Thymus (tissue), 11 donors: ENCODE data around the gene SDF2L1. TPM values are rescaled to one million over a fixed set of nuclear protein-coding genes. Genes with fewer than 3 reads are reported as not detected.
A peak's percentile ranks its signal among the peaks of the same experiment; 100 is the strongest.

Source experiments
- DNase-seq, 9 donors: peaks; one replicate each; pipeline ENCODE4 v3.0.0-alpha.2; 2013; ENCODE audit warnings: low spot score in 9 of 9, low read depth in 6 of 9, missing footprints in 1 of 9
- H3K27ac ChIP-seq, 2 donors: one replicate each; pipeline ENCODE4 v1.5.1; 2013; ENCODE audit warnings: control low read depth in 1 of 2, low read depth in 1 of 2, low read length in 1 of 2, mild to moderate bottlenecking in 1 of 2, moderate library complexity in 1 of 2
- H3K27me3 ChIP-seq, 2 donors: one replicate each; pipeline ENCODE4 v1.5.1; 2013; ENCODE audit warnings: low read length in 1 of 2; ENCODE audit not compliant: control insufficient read depth in 2 of 2, insufficient read depth in 1 of 2
- H3K36me3 ChIP-seq, 2 donors: one replicate each; pipeline ENCODE4 v1.5.1; 2013; ENCODE audit warnings: low read length in 1 of 2, mild to moderate bottlenecking in 1 of 2, moderate library complexity in 1 of 2; ENCODE audit not compliant: control insufficient read depth in 2 of 2, insufficient read depth in 2 of 2
- H3K4me1 ChIP-seq, 2 donors: one replicate each; pipeline ENCODE4 v1.5.1; 2013; ENCODE audit warnings: low read length in 2 of 2; ENCODE audit not compliant: control insufficient read depth in 2 of 2, insufficient read depth in 2 of 2
- H3K4me3 ChIP-seq, 2 donors: one replicate each; pipeline ENCODE4 v1.5.1; 2013; ENCODE audit warnings: low read length in 2 of 2, control low read depth in 1 of 2, mild to moderate bottlenecking in 1 of 2
- H3K9me3 ChIP-seq, 2 donors: one replicate each; pipeline ENCODE4 v1.5.1; 2013; ENCODE audit warnings: low read length in 1 of 2, mild to moderate bottlenecking in 1 of 2; ENCODE audit not compliant: control insufficient read depth in 2 of 2, insufficient read depth in 1 of 2
- WGBS: extraction: QIAGEN DNeasy Blood & Tissue Kit; methylation state at CpG from one replicate; pipeline ENCODE4 v1.1.7; 2013; 5-methylcytosine and 5-hydroxymethylcytosine counted together
- polyA plus RNA-seq: library from polyadenylated mRNA; stranded (reverse); fragments of 200-250 nt; gene quantifications from one replicate; pipeline ENCODE4 v1.2.3, GENCODE V29; 2013
- total RNA-seq: library from RNA; stranded (reverse); fragments of 120-200 nt; gene quantifications from one replicate; pipeline ENCODE4 v1.2.4, GENCODE V29; 2013
- donor health status: healthy.

The SDF2L1 gene
- total and polyA plus RNA-seq, 2 donors = 21.7 to 22.8 TPM

DNA sequence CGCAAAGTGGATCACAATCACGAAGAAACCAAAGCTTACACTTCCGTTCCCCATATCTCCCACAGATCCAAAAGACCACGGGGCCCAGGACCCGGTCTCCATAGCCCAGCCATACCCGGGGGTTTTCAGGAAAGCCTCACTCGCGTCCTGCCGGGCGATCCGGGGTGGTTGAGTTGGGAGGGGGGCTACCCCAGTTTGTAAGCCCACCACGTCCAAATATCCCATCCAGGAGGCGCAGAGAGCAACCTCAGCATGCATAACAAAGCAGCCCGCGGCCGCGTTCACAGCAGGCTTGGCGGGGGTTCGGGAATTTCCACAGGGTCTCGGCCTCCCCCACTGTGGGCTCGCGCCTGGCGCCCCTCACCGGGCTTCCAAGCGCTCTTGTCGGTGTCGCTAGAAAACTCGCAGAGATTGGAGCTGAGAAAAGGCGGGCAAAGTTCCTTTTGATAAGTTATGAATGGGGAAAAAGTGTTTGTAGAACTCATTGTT is 9.5 kb downstream of the SDF2L1 start:
- H3K4me3 ChIP-seq = peak overlapping the region; percentile 46 to 65
- H3K27ac ChIP-seq = peak overlapping the region in 1 of 2 donors; percentile 14
- WGBS = under 1% methylated on average over 29 of the region's 29 CpGs
- H3K9me3 ChIP-seq = no peaks in the 10 kb centered on the region
- peaks cover 3 to 24% of the 10 kb centered on the region in 2 donors for H3K36me3 ChIP-seq
- peaks cover 0 to 11% of the 10 kb centered on the region in 2 donors for H3K27me3 ChIP-seq
- DNase-seq = no peak
- H3K4me1 ChIP-seq = peaks cover 14 to 30% of the 10 kb centered on the region in 2 donors

- no peaks in the 10 kb centered on the region for H3K9me3 ChIP-seq
Measured at GRCh38 chr22:21652010-21652546, 10.0 kb downstream of the SDF2L1 start.

DNA sequence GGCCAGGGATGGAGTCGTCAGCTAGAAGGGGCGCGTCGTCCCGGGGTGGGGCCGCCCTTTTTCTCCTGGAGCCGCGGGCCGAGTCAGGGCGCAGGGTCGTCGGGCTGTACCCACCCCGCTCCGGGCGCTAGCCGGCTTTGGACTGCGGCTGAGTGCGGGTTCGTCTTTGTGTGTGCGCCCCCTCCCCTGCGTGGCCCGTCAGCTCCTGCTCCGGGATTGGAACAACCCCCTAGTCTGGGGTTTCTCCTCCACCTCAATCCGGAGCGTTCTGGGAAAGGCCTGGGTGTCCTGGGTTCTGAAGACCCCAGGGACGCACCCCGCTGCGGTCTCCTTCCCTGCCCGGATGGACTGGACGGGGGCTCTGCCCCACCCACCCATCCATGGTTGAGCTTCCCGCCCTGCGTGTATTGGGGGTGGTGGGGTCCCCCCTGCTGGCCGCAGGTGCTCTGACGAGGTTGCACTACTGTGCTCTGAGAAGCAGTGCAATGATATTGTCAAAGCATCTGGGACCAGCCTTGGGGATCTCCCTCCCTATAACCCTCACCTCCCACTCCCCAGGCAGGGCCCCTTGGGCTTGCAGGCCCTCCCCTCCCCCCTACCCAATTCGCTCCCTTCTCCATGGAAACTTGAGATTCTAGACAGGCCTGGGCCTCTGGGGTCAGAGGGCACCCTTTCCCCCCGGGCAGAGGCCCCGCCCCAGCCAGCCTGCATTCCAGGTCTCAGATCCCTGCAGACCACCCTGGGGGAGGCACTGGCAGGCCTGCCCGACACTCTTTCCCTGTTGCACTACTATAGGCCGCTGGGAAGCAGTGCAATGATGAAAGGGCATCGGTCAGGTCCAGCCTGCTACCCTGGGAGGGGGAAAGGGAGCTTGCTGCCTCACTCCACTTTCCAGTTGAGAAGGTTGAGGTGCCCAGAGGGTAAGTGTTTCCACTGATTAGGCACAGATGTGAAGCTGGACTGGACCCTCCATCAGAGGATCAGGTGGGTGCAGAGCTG is 10.7 kb downstream of the SDF2L1 start:
- H3K4me1 ChIP-seq = peaks cover 18 to 41% of the 10 kb centered on the region in 2 donors
- H3K27me3 ChIP-seq = peaks cover 0 to 14% of the 10 kb centered on the region in 2 donors
- no peak overlapping the region for H3K27ac ChIP-seq
- peak in 1 of 9 donors; percentile 21 for DNase-seq
- H3K9me3 ChIP-seq = no peaks in the 10 kb centered on the region
- 38% methylated on average over 40 of the region's 40 CpGs for WGBS
- peaks cover 3 to 21% of the 10 kb centered on the region in 2 donors for H3K36me3 ChIP-seq
- H3K4me3 ChIP-seq = peak overlapping the region; percentile 46 to 65

More at GRCh38 chr22:21652010-21652546, 10.0 kb downstream of the SDF2L1 start:
- WGBS = under 1% methylated on average over 44 of the region's 44 CpGs
- Histone ChIP-seq H3K36me3 (peaks cover 3 to 24% of the 10 kb centered on the region in 2 donors), H3K4me3 (peak overlapping the region; percentile 46 to 65), H3K27ac (no peak overlapping the region), H3K27me3 (peaks cover 0 to 11% of the 10 kb centered on the region in 2 donors), H3K4me1 (peaks cover 16 to 35% of the 10 kb centered on the region in 2 donors)
- peak in 7 of 9 donors; percentile 76 to 93 (median 85) for DNase-seq

- no peak for DNase-seq
Measured at GRCh38 chr22:21657020-21657359, 14.9 kb downstream of the SDF2L1 start.

GRCh38 chr22:21657360-21658032 is 15.4 kb downstream of the SDF2L1 start:
- H3K27ac ChIP-seq = no peak overlapping the region
- peaks cover 0 to 11% of the 10 kb centered on the region in 2 donors for H3K27me3 ChIP-seq
- peaks cover 10 to 27% of the 10 kb centered on the region in 2 donors for H3K4me1 ChIP-seq
- DNase-seq = peak in 6 of 9 donors; percentile 61 to 86 (median 73)
- peaks cover 0 to 8% of the 10 kb centered on the region in 2 donors for H3K36me3 ChIP-seq
- no peaks in the 10 kb centered on the region for H3K9me3 ChIP-seq
- WGBS = 1% methylated on average over 79 of the region's 79 CpGs
- peak overlapping the region; percentile 55 to 57 for H3K4me3 ChIP-seq

More at GRCh38 chr22:21657020-21657359, 14.9 kb downstream of the SDF2L1 start:
- Histone ChIP-seq H3K27ac (no peak overlapping the region), H3K27me3 (peaks cover 0 to 16% of the 10 kb centered on the region in 2 donors), H3K4me1 (peaks cover 12 to 33% of the 10 kb centered on the region in 2 donors), H3K9me3 (no peaks in the 10 kb centered on the region), H3K36me3 (peaks cover 0 to 8% of the 10 kb centered on the region in 2 donors), H3K4me3 (peak overlapping the region; percentile 55 to 57)
- WGBS = 66% methylated on average over 17 of the region's 17 CpGs

DNA sequence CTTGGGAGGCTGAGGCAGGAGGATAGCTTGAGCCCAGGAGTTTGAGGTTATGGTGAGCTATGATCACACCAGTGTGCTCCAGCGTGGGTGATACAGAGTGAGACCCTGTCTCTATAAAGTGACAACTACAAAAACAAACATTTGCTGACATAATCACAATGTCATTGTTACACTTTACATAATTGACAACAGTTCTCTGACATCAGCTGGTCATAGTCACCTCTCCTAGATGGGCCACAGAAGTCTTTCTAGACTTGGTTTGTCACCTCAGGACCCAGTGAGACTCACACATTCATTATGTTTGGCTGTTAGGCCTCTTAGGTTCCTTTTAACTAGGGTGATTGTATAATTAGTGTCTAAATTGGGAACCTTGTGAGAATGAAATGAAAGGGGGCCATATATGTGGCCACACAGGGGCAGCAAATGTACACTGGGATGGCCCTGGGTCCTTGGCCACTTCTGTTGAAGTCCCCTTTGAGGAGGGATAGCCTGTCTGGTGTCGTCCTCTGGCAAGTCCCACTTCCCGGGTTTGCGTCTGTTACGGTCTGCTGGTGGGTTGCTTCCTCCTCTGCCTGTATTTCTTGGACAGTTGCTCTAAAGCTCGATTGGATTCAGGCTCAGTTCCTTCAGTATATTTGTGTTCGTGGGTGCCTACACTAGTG is 17.9 kb downstream of the SDF2L1 start:
- H3K27ac ChIP-seq = no peak overlapping the region
- H3K4me1 ChIP-seq = peaks cover 6 to 20% of the 10 kb centered on the region in 2 donors
- WGBS = 91% methylated on average over 7 of the region's 7 CpGs
- H3K9me3 ChIP-seq = no peaks in the 10 kb centered on the region
- H3K36me3 ChIP-seq = no peaks in the 10 kb centered on the region
- H3K4me3 ChIP-seq = no peak overlapping the region
- DNase-seq = no peak
- peaks cover 0 to 9% of the 10 kb centered on the region in 2 donors for H3K27me3 ChIP-seq

DNA sequence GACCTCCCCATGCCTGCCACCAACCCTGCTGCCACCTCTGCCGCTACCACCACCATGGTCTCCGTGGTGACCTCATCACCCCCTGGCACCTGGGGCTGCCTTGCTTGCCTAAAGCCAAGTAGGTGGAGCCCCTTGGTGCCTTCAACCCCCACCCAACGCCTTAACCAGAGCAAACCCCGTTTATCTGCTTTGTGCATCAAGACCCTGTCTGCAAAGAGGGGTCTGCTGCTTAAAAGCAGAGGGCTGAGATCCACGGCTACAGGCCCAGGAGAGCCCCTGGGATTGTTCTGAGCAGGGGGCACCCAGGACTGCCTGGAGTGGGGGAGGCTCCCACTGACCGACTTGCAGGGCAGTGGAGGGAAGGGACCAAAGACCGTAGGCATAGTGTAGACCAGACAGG is 18.8 kb downstream of the SDF2L1 start:
- H3K36me3 ChIP-seq = no peaks in the 10 kb centered on the region
- peaks cover 10 to 25% of the 10 kb centered on the region in 2 donors for H3K4me1 ChIP-seq
- H3K9me3 ChIP-seq = no peaks in the 10 kb centered on the region
- no peak for DNase-seq
- H3K27me3 ChIP-seq = peaks cover 0 to 9% of the 10 kb centered on the region in 2 donors
- H3K27ac ChIP-seq = no peak overlapping the region
- no peak overlapping the region for H3K4me3 ChIP-seq
- 90% methylated on average over 7 of the region's 7 CpGs for WGBS

- Histone ChIP-seq H3K9me3 (no peaks in the 10 kb centered on the region), H3K4me3 (no peak overlapping the region), H3K36me3 (no peaks in the 10 kb centered on the region), H3K27ac (no peak overlapping the region), H3K4me1 (peaks cover 13 to 23% of the 10 kb centered on the region in 2 donors), H3K27me3 (peaks cover 0 to 9% of the 10 kb centered on the region in 2 donors)
- WGBS = 97% methylated on average over 5 of the region's 5 CpGs
- DNase-seq = no peak
Measured at GRCh38 chr22:21661991-21662390, 19.9 kb downstream of the SDF2L1 start.
